ENCODE measurements around the gene F12.
"Not testable (repeated sequence)": the region's sequence is repeated elsewhere in the genome, so short reads cannot be mapped to it uniquely, and the experiment has no call there.

Gene F12

GRCh38 chr5:177385720-177386119 is 23.6 kb downstream of the F12 start:
- no peak for DNase-seq

GRCh38 chr5:177384134-177384533 is 25.2 kb downstream of the F12 start, which contains the start of gene SLC34A1:
Gene SLC34A1, plus strand, starts transcription at chr5:177384434. Its CDS starts 1,308 bp downstream, at chr5:177385742.
- DNase-seq: no peak

DNA sequence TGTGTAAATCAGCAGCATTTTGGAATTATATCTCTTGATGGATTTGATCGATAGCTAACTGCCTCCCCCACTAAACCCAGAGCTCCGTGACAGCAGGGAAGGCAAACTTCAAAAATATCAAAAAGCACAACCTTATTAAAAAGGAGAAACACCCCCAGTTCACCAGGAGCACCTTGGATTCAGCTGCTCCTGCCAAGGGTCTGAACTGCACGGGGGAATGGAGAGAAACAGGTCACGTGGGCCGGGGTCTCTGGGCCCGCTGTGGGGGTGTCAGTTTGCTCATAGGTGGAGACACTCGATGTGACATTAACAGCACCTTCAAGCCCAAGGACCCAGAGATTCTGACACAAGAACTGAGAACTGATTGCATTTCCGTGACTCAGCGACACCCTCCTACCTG is 26.2 kb downstream of the F12 start:
- DNase-seq: no peak

- DNase-seq: peak; percentile 70
These were observed 26.8 kb downstream of the F12 start for GRCh38 chr5:177382423-177383029.

DNA sequence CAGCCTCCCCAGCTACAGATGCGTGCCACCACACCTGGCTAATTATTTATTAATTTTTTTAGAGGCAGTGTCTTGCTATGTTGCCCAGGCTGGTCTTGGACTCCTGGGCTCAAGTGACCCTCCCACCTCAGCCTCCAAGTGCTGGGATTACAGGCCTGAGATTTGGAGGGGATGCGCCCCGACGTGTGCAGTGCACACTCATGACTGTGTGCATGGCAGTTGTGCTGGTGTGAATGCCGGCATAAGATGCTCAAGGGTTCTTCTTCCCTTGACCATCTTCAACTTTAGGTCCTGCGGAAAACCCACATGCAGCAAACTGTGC is 28.6 kb downstream of the F12 start:
- no peak for DNase-seq

DNA sequence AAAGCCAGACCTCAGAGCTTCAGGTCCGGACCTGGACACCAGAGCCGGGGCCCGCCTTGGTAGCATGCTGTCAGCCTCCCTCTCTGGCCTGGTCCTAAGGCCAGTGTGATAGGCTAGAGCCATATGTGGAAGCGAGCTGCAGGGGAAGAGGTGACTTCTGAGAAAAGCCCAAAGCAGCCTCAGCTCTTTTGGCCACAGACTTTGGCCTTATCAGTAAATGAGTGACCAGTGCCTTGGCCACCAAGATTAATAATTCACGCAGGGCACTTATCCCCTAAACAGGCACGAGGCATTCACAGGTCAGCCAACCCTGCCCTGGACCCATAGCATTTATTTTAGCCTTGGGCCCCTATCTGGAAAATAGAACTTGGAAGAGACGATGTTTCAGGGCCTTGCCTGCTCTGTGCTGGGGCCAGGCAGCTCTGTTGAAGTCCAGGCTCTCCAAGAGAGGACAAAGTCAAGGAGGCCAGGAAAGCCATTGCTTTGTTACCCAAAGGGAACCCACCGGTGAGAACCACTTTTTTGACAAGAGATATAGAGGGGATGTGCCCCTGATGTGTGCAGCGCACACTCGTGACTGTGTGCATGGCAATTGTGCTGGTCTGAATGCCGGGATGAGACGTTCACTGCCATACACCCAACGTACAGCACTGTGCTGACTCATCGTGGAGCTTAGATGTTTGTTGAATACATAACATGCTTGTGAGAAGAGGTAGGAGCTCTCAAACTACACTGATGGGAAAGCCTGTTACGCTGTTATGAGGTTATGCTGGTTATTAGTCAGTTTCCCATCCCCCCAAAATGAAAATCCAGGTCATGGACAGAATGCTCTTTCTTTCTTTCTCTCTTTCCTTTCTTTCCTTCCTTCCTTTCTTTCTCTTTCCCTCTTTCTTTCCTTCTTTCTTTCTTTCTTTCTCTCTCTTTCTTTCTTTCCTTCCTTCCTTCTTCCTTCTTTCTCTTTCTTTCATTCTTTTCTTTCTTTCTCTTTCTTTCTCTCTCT is 30.2 kb downstream of the F12 start:
- DNase-seq: no peak

DNA sequence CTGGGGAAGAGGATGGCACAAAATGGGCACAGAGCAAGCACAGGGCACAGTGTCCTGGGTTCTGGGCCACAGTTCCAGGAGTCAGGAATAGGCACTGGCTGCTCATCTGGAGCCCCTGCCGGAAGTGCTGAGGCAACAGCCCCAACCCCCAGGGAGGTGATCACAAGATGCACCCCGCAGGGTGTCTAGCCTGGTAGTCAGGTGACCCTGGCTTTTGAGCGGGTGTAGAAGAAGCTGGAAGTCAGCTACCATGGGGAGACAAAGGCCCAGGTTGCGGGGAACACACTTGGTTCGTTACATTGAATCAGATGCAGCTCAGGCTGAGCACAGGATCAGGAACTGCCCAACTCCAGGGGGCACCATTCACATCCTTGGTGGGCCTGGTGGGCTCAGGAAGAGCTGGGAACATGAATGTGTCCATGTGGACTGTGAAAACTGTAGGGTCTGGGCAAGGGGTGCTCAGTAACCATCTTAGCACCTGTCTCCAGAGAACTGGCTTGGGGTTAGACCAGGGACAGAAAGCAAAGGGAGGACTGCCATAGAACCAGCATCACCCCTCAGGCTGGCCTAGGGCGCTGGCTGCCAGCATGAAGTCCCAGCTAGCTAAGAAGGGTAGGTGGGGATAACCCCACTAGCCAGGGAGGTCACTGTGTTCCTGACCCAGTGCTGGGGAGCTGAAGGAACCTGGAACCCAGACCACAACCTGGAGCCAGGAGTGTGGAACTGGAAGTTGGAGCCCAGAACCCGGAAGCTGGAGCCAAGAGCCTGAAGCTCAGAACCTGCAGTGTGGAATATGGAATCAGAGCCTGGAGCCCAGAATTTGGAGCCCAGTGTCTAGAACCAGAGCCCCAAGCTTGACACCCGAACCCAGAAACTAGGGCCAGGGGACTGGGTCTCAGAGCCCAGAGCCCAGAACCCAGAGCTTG is 31.2 kb downstream of the F12 start:
- DNase-seq: no peak

GRCh38 chr5:177376107-177376506 is 33.3 kb downstream of the F12 start:
- DNase-seq: no peak

DNA sequence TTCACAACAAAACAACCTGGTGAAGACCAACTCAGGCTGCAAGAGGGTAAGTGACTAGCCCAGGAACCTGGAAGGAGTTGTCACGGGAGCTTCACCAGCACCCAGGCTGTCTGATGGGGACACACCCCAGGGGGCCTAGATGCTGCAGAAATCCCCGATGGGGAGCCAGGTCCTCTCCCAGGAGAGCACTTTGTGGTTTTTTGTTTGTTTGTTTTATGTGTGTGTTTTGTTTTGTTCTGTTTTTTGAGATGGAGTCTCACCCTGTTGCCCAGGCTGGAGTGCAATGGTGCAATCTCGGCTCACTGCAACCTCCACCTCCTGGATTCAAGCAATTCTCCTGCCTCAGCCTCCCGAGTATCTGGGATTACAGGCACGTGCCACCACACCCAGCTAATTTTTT is 33.8 kb downstream of the F12 start:
- not testable (repeated sequence) for DNase-seq

- no peak for DNase-seq
These were observed 35.2 kb downstream of the F12 start for GRCh38 chr5:177374211-177374610.

DNA sequence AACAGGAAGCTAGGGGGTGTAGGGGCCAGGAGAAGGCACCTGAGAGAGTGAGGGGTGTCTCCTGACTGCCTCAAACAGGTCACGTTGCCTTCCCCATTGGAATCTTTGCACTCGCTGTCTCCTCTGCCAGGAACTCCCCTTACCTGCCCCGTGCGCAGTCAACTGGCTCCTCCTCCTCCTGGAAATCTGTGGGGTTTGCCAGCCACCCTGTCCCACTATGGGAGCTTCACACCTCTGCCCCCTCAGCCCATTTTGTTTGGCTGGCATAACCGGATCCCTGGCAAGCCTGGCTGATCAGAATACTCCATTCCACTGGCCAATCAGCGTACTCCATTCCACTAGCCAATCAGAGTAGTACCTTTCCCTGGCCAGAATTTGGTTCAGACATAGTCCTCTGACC is 35.6 kb downstream of the F12 start:
- no peak for DNase-seq

- DNase-seq: no peak
These were observed 36.5 kb downstream of the F12 start for GRCh38 chr5:177372910-177373309.

- no peak for DNase-seq
These were observed 37.1 kb downstream of the F12 start for GRCh38 chr5:177372034-177372896.

- DNase-seq: no peak
These were observed 38.0 kb downstream of the F12 start for GRCh38 chr5:177371120-177372033.

DNA sequence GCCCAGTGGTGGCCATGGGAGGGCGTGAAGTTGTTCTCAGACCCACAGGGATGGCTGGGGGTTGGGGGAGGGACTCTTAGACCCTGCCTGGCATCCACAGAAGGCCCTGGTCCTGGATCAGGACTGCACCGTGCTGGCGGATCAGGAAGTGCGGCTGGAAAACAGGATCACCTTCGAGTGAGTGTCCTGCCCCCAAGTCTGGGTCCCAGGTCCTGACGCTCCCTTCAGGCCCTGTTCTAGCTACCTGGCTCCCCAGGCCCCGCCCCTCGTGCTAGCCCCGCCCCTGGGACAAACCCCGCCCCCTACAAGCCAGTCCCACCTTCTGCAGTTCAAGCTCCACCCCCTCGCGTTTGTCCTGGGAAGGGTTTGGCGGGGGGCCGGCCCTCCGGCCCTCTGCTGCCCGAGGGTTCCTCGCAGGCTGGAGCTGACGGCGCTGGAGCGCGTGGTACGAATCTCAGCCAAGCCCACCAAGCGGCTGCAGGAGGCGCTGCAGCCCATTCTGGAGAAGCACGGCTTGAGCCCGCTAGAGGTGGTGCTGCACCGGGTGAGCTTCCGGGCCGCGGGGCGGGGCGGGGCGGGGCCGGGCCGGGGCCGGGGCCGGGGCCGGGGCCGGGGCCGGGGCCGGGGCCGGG is 38.8 kb downstream of the F12 start:
- peak; percentile 85 for DNase-seq

DNA sequence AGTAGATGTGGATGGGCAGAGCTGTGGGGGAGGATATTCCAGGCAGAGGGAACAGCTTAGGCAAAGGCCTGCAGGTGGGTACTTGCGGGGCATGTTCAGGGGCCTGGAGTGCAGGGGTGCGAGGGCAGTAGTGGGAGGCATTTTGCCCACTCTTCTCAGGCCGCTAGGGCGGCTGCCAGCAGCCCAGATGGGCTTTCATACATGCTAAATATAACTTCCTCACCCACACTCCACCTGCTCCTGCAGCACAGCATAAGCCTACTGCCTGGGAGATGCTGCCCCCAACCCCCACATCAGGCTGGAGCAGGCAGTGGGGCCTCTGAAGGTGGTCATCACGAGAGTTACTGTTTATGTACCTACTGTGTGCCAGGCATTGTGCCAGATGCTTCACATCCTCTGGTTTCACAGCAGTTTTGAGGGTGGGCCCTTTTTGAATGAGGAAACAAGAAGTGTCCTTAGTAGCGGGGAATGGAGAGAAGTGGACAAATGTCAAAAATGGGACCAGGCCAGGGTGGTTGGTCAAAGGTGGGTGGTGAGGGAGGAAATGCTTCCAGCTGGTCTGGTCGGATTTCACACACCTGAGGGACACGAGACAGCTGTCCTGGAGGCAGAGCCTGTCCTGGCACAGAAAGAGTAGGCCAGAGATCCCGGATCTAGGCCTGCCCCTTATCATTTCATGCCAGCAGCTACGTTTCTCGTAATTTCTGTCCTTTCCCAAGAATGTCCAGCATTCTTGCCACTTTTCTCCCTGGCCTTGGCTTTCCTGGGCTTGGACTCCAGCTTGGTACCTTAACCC is 39.5 kb downstream of the F12 start:
- DNase-seq: no peak

GRCh38 chr5:177368869-177369644 is 40.3 kb downstream of the F12 start:
- no peak for DNase-seq

GRCh38 chr5:177367981-177368868 is 41.1 kb downstream of the F12 start:
- DNase-seq: no peak

All from right forelimb (tissue), 1 donor.